Measurements from ENCODE around the gene ATP2C2.

DNA sequence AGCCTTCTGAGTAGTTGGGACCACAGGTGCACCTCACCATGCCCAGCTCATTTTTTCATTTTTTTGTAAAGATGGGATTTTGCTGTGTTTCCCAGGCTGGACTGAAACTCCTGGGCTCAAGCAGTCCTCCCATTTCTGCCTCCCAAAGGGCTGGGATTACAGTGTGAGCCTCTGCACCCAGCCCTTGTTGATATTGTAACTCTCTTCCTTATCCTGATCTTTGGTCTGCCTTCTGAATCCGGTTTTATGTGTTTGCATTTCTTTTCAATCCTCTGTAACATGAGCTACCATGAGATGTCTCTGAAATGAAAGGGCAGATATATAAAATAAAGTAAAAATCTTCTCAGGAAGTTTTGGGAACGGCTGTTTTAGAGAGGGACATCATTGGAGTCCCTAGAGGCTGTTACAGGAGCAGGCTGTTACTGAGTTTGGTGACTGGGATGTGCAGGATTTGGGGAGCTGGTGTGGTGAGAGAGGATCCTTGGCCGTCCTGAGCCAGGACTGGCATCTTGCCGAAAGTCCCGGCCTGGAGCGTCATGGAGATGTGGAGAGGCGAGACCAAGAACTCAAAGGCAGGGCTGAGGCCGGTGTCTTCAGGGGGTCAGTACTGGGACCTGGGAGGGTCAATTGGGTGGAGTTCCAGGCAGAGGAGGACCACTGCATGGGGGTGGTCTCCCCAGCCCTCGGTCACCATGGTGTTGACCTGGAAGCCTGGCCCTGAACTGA is 39.4 kb downstream of the ATP2C2 start:
- TF ChIP-seq, protein P1, sequence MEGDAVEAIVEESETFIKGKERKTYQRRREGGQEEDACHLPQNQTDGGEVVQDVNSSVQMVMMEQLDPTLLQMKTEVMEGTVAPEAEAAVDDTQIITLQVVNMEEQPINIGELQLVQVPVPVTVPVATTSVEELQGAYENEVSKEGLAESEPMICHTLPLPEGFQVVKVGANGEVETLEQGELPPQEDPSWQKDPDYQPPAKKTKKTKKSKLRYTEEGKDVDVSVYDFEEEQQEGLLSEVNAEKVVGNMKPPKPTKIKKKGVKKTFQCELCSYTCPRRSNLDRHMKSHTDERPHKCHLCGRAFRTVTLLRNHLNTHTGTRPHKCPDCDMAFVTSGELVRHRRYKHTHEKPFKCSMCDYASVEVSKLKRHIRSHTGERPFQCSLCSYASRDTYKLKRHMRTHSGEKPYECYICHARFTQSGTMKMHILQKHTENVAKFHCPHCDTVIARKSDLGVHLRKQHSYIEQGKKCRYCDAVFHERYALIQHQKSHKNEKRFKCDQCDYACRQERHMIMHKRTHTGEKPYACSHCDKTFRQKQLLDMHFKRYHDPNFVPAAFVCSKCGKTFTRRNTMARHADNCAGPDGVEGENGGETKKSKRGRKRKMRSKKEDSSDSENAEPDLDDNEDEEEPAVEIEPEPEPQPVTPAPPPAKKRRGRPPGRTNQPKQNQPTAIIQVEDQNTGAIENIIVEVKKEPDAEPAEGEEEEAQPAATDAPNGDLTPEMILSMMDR (tag by site-specific recombination; IDR thresholded peaks at IDR 0.05) = no peak
- TF ChIP-seq ZNF670 (tag by site-specific recombination; IDR thresholded peaks at IDR 0.05; ENCODE audit: low read depth) = no peak
- TF ChIP-seq ZBTB7A (tag by site-specific recombination; IDR thresholded peaks at IDR 0.05; ENCODE audit: low read depth) = no peak
- TF ChIP-seq, protein P2, sequence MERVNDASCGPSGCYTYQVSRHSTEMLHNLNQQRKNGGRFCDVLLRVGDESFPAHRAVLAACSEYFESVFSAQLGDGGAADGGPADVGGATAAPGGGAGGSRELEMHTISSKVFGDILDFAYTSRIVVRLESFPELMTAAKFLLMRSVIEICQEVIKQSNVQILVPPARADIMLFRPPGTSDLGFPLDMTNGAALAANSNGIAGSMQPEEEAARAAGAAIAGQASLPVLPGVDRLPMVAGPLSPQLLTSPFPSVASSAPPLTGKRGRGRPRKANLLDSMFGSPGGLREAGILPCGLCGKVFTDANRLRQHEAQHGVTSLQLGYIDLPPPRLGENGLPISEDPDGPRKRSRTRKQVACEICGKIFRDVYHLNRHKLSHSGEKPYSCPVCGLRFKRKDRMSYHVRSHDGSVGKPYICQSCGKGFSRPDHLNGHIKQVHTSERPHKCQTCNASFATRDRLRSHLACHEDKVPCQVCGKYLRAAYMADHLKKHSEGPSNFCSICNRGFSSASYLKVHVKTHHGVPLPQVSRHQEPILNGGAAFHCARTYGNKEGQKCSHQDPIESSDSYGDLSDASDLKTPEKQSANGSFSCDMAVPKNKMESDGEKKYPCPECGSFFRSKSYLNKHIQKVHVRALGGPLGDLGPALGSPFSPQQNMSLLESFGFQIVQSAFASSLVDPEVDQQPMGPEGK (tag by site-specific recombination; IDR thresholded peaks at IDR 0.05) = no peak
- TF ChIP-seq ZIC2 (tag by site-specific recombination; IDR thresholded peaks at IDR 0.05) = no peak
- TF ChIP-seq ZNF768 (tag by site-specific recombination; IDR thresholded peaks at IDR 0.05) = no peak
- TF ChIP-seq, protein P3, sequence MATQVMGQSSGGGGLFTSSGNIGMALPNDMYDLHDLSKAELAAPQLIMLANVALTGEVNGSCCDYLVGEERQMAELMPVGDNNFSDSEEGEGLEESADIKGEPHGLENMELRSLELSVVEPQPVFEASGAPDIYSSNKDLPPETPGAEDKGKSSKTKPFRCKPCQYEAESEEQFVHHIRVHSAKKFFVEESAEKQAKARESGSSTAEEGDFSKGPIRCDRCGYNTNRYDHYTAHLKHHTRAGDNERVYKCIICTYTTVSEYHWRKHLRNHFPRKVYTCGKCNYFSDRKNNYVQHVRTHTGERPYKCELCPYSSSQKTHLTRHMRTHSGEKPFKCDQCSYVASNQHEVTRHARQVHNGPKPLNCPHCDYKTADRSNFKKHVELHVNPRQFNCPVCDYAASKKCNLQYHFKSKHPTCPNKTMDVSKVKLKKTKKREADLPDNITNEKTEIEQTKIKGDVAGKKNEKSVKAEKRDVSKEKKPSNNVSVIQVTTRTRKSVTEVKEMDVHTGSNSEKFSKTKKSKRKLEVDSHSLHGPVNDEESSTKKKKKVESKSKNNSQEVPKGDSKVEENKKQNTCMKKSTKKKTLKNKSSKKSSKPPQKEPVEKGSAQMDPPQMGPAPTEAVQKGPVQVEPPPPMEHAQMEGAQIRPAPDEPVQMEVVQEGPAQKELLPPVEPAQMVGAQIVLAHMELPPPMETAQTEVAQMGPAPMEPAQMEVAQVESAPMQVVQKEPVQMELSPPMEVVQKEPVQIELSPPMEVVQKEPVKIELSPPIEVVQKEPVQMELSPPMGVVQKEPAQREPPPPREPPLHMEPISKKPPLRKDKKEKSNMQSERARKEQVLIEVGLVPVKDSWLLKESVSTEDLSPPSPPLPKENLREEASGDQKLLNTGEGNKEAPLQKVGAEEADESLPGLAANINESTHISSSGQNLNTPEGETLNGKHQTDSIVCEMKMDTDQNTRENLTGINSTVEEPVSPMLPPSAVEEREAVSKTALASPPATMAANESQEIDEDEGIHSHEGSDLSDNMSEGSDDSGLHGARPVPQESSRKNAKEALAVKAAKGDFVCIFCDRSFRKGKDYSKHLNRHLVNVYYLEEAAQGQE (tag by site-specific recombination; IDR thresholded peaks at IDR 0.05) = no peak
- TF ChIP-seq, protein P4, sequence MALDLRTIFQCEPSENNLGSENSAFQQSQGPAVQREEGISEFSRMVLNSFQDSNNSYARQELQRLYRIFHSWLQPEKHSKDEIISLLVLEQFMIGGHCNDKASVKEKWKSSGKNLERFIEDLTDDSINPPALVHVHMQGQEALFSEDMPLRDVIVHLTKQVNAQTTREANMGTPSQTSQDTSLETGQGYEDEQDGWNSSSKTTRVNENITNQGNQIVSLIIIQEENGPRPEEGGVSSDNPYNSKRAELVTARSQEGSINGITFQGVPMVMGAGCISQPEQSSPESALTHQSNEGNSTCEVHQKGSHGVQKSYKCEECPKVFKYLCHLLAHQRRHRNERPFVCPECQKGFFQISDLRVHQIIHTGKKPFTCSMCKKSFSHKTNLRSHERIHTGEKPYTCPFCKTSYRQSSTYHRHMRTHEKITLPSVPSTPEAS (tag by site-specific recombination; IDR thresholded peaks at IDR 0.05) = no peak
- no peak for TF ChIP-seq ZNF558 (tag by site-specific recombination; IDR thresholded peaks at IDR 0.05)
- TF ChIP-seq HOXA7 (CRISPR knock-in tag; IDR thresholded peaks at IDR 0.05; ENCODE audit: borderline replicate concordance) = no peak
- TF ChIP-seq ZNF324 (tag by site-specific recombination; IDR thresholded peaks at IDR 0.05) = no peak
- no peak for TF ChIP-seq ZNF76 (tag by site-specific recombination; IDR thresholded peaks at IDR 0.05; ENCODE audit: borderline replicate concordance, low read depth)
- TF ChIP-seq, protein P5, sequence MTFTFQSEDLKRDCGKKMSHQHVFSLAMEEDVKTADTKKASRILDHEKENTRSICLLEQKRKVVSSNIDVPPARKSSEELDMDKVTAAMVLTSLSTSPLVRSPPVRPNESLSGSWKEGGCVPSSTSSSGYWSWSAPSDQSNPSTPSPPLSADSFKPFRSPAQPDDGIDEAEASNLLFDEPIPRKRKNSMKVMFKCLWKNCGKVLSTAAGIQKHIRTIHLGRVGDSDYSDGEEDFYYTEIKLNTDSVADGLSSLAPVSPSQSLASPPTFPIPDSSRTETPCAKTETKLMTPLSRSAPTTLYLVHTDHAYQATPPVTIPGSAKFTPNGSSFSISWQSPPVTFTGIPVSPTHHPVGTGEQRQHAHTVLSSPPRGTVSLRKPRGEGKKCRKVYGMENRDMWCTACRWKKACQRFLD (tag by site-specific recombination; IDR thresholded peaks at IDR 0.05) = no peak
- TF ChIP-seq, protein P6, sequence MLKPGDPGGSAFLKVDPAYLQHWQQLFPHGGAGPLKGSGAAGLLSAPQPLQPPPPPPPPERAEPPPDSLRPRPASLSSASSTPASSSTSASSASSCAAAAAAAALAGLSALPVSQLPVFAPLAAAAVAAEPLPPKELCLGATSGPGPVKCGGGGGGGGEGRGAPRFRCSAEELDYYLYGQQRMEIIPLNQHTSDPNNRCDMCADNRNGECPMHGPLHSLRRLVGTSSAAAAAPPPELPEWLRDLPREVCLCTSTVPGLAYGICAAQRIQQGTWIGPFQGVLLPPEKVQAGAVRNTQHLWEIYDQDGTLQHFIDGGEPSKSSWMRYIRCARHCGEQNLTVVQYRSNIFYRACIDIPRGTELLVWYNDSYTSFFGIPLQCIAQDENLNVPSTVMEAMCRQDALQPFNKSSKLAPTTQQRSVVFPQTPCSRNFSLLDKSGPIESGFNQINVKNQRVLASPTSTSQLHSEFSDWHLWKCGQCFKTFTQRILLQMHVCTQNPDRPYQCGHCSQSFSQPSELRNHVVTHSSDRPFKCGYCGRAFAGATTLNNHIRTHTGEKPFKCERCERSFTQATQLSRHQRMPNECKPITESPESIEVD (tag by site-specific recombination; IDR thresholded peaks at IDR 0.05) = no peak

Measured in HEK293 (cell line).